HG03432 (cell line): Measurements from ENCODE around the gene MAGEA11.
"Not testable (repeated sequence)": the region's sequence is repeated elsewhere in the genome, so short reads cannot be mapped to it uniquely, and the experiment has no call there.

ENCODE experiments used
- ATAC-seq: cut with Tn5 transposase; IDR thresholded peaks from one replicate; pipeline ENCODE4 v1.9.1; 2021; ENCODE audit warnings: mild to moderate bottlenecking, moderate library complexity; ENCODE audit not compliant: unreplicated experiment

The MAGEA11 gene

GRCh38 chrX:149711545-149712236 lies at the start of gene MAGEA11:
Gene MAGEA11, plus strand, starts transcription at chrX:149712060. Its CDS starts 1,100 bp downstream, at chrX:149713160.
- no peak for ATAC-seq

DNA sequence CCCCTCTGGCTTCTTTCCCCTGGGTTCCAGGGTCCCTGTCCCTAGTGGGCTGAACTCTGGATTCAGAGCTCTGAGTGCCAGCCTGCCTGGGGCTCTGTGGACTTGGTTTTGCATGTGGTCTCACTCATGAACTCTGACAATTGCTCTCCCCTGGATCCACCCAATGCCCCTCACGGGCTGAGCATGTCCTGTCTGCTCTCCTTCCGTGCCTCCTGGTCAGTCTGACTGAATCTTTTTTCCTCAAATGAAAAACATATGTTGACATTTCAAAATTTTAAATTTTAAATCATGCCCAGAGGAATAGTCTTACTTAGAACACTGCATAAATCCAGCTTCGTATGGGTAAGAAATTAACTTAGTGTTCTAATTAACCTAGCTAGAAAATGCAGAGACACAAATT lies 36.8 kb upstream of the MAGEA11 start:
- ATAC-seq, result not testable (repeated sequence)

- ATAC-seq, result not testable (repeated sequence)
Measured at GRCh38 chrX:149675554-149675953, 36.3 kb upstream of the MAGEA11 start.

DNA sequence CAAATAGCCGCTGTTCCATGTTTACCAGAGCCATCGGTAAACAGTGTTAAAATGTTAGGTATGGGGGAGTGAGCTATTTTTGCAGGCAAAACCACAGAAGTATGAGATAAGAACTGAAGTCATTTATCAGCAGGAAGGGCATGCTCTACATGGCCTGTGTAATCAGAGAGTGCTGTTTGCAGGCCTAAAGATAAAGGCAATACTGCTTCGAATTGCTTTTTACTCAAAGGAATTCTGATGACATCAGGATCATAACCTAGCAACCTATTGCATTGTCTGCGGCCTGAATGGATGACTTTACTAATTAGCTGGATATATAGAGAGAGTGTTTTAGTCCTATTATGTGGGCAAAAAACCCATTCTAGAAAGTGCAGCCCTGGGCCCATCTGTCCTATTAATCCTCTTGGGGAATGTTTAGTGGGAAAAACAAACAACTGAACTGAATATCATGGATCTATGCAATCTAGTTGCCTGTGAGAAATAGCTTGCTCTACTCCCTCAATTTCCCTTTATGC lies 32.6 kb upstream of the MAGEA11 start:
- ATAC-seq, result not testable (repeated sequence)

DNA sequence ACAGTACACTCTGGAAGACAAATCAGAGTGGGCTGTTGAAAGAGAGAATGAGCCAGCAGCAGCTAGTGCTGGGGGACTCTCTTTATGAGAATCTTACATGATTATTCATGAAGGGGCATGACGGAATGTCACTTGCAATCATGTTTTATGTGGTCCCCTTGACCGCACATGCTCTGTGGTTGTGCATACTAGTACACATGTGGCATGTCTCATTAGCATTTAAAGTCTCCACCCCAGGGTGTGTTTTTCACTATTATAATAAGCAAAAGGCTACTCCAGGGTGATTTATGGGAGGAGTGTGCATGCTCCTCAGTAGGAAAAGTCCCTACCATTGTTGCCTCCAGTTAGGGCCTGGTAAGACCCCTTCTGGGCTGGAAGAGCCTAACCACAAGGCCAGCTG lies 30.7 kb upstream of the MAGEA11 start:
- no peak for ATAC-seq

GRCh38 chrX:149682031-149682430 lies 29.8 kb upstream of the MAGEA11 start:
- ATAC-seq, result no peak

DNA sequence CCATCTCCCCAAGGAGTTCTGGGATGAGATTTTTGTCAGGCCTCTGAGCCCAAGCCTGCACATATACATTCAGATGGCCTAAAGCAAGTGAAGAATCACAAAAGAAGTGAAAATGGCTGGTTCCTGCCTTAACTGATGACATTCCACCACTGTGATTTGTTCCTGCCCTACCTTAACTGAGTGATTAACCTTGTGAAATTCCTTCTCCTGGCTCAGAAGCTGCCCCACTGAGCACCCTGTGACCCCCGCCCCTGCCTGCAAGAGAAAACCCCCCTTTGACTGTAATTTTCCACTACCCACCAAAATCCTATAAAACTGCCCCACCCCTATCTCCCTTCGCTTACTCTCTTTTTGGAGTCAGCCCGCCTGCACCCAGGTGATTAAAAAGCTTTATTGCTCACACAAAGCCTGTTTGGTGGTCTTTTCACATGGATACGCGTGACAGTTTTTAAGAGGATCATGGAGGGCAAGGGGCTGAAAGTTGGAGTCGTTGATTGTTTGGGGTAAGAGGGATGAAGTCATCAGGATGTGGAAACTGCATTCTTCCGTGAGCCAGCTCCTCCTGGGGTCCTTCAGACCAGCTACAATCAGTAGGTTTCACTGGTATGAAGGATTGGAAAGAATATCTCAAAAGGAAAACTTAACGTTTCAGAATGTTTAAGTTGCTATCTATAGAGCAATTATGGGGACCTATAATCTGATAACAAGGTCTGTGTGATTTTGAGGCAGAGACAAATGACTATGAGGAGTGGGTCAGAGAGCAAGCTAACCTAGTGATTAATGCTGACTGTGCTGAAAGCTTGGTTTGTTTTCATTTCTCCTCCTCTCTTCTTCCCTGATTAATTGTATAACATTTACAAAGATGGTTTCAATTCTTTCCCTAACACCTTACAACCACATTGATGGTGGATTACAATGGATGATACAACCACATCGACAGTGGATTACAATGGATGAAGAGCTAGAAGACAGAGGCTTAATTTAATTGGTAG lies 28.6 kb upstream of the MAGEA11 start:
- no peak for ATAC-seq

DNA sequence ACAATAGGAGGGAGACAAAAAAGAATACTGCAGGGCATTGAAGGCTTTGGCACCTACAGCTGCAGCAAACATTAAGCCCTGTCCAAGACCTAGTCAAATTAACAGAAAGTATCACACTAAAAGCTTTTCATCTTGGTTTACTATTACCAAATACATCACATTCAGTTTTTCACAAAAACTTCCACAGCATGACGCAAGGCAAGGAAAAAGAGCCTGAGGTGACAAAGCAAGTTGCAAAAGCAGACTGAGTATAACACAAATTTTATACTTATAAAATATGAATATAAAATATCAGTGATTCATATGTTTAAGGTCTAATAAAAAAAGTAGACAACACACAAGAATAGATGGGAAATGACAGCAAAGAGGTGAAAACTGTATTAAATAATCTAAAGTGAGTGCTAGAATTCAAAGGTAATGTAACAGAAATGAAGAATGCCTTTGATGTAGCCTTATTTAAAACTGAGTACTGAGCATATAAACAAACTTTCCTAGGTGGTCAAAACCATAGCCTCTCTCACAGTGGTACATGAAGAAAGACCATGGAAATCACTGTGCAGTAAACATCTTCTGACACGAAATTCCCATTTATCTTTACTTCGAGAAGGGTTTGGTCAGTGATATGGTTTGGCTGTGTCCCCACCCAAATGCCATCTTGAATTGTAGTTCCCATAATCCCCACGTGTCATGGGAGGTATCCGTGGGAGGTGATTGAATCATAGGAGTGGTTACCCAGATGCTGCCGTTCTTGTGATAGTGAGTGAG lies 27.7 kb upstream of the MAGEA11 start:
- no peak for ATAC-seq

GRCh38 chrX:149687991-149688390 lies 23.9 kb upstream of the MAGEA11 start:
- no peak for ATAC-seq

DNA sequence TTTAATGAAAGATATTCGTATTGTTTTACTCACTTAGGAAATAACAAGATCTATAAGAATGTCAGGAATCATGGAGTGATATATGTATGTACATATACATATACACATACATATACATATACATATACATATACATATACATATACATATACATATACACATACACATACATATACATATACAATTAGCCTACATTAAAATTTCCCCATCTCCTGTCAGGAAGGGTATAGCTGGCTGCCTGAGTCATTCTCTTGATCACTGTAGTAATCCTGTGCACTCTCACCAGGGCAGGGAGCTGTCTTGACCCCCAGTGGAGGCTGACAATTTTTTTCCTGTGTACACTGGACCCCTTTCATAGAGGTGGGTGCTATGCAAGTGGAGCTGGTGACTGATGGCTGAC lies 23.3 kb upstream of the MAGEA11 start:
- ATAC-seq, result no peak

DNA sequence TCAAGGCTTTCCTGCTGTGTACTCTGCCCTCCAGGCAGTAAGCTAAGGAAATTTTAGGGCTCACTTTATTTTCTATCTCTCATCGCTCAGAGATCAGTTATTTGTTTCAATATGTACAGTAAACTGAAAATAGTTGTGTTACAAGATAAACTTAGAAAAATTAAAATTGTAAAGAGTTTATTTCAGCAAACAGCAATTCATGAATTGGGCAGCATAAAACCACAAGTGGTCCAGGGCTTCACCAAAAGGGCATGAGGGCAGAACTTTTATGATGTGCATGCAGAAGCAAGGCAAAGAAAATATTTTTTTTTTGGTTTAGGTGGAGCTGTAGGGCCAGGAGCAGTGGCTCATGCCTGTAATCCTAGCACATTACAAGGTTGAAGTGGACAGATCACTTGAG lies 20.1 kb upstream of the MAGEA11 start:
- no peak for ATAC-seq

GRCh38 chrX:149692686-149693272 lies 19.1 kb upstream of the MAGEA11 start:
- not testable (repeated sequence) for ATAC-seq

GRCh38 chrX:149699761-149700160 lies 12.1 kb upstream of the MAGEA11 start:
- ATAC-seq, result no peak

GRCh38 chrX:149704664-149705063 lies 7.2 kb upstream of the MAGEA11 start:
- no peak for ATAC-seq

- ATAC-seq, result no peak
Measured at GRCh38 chrX:149707147-149707901, 4.5 kb upstream of the MAGEA11 start.

GRCh38 chrX:149712831-149713230 lies 971 bp downstream of the MAGEA11 start:
- ATAC-seq, result no peak

GRCh38 chrX:149713279-149714050 lies 1.6 kb downstream of the MAGEA11 start:
- ATAC-seq, result no peak

- ATAC-seq, result peak; percentile 82
Measured at GRCh38 chrX:149715468-149715867, 3.6 kb downstream of the MAGEA11 start.

- ATAC-seq, result no peak
Measured at GRCh38 chrX:149716632-149717031, 4.8 kb downstream of the MAGEA11 start.
